Fibroblast of the aortic adventitia (primary cell): ENCODE measurements around the gene UBE2S. TPM values are rescaled to one million over a fixed set of nuclear protein-coding genes. Genes with fewer than 3 reads are reported as not detected.

Source experiments
- DNase-seq: peaks from one replicate; pipeline ENCODE4 v3.0.0-alpha.2; 2010; ENCODE audit warnings: low read depth
- H3K4me3 ChIP-seq: 2 replicates; pipeline ENCODE4 v1.5.1; 2011; ENCODE audit warnings: low read depth, mild to moderate bottlenecking, control low read depth, low read length, moderate library complexity
- total RNA-seq: library from RNA; depleted of rRNA; stranded (reverse); fragments of >200 nt; gene quantifications from 2 replicates; pipeline ENCODE4 v1.2.3, GENCODE V29; 2012; ENCODE audit warnings: low replicate concordance
- TF ChIP-seq, protein P1 (sequence below): IDR thresholded peaks from 2 replicates; pipeline ENCODE4 v1.5.1; 2011; ENCODE audit warnings: mild to moderate bottlenecking, low read length, control low read depth, inconsistent platforms; ENCODE audit not compliant: insufficient read depth

UBE2S gene
- total RNA-seq, 1 donor = 65.4 TPM

DNA sequence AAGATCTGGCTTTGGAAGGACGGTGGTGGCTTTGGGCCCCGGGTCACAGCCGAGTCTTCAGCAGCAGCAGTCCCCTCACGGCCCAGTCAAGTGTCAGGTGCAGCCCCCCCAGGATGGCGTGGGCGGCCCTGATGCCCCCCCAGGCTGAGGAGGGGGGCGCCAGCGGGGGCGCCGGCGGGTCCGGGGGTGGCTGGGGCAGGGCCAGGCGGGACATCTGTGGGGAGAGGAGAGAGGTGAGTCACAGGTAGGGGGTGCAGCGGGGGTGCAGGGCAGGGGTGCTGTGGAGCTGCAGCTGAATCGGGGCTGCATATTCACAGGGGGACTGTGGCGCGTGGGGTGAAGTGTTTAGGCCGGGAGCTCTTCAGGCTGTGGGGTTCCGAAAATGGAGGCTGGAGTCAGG is 41.6 kb downstream of the UBE2S start:
- H3K4me3 ChIP-seq = no peak overlapping the region
- TF ChIP-seq, protein P1, sequence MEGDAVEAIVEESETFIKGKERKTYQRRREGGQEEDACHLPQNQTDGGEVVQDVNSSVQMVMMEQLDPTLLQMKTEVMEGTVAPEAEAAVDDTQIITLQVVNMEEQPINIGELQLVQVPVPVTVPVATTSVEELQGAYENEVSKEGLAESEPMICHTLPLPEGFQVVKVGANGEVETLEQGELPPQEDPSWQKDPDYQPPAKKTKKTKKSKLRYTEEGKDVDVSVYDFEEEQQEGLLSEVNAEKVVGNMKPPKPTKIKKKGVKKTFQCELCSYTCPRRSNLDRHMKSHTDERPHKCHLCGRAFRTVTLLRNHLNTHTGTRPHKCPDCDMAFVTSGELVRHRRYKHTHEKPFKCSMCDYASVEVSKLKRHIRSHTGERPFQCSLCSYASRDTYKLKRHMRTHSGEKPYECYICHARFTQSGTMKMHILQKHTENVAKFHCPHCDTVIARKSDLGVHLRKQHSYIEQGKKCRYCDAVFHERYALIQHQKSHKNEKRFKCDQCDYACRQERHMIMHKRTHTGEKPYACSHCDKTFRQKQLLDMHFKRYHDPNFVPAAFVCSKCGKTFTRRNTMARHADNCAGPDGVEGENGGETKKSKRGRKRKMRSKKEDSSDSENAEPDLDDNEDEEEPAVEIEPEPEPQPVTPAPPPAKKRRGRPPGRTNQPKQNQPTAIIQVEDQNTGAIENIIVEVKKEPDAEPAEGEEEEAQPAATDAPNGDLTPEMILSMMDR = no peak
- DNase-seq = no peak

DNA sequence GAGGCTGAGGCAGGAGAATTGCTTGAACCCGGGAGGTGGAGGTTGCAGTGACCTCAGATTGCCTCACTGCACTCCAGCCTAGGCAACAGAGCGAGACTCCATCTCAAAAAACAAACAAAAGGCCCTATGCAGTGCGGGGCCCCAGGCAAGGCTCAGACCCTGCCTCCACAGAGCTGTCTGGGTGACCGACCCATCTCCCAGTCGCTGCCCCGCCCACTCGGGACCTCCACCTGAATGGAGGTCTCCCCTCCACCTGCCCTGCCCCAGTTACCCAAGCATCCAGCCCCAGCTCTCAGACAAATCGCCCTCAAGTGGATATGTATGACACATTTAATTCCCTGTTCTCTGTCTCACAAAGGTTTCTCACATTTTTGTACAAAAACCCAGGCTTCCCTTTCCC is 42.3 kb downstream of the UBE2S start:
- no peak for DNase-seq
- TF ChIP-seq, protein P1 = no peak

DNA sequence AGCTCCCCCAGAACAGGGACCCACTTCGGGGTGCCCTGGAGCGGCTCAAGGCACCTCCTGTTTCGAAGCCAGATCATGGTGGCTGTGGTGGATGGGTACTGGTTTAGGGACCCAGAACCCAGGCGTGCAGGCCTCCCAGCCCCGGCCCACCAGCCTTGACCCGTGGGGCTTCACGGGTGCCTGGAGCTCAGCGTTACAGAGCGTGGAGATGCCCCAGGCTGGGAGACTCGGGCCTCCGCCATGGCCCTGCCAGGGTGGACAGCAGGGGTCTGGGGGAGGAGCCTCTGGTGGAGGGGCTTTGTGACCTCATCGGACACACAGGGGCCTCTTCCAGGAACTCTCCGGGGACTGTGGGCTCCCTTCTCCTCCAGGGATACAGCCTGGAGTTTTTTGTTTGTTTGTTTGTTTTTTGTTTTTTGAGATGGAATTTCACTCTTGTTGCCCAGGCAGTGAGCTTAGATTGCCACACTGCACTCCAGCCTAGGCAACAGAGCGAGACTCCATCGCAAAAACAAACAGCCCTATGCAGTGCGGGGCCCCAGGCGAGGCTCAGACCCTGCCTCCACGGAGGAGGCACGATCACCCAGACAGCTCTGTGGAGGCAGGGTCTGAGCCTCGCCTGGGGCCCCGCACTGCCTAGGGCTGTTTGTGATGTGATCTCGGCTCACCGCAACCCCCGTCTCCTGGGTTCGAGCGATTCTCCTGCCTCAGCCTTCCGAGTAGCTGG is 44.4 kb downstream of the UBE2S start, which contains the start of gene GARIN5B:
GARIN5B (minus strand) TSS at position 271 of the 727 bp plus-strand sequence; CDS start at position 77, 194 bp downstream.
- H3K4me3 ChIP-seq = no peak within 1 kb of the TSS
- DNase-seq = no peak
- TF ChIP-seq, protein P1 = no peak

More for the DNA sequence above, 42.3 kb downstream of the UBE2S start:
- no peak overlapping the region for H3K4me3 ChIP-seq

DNA sequence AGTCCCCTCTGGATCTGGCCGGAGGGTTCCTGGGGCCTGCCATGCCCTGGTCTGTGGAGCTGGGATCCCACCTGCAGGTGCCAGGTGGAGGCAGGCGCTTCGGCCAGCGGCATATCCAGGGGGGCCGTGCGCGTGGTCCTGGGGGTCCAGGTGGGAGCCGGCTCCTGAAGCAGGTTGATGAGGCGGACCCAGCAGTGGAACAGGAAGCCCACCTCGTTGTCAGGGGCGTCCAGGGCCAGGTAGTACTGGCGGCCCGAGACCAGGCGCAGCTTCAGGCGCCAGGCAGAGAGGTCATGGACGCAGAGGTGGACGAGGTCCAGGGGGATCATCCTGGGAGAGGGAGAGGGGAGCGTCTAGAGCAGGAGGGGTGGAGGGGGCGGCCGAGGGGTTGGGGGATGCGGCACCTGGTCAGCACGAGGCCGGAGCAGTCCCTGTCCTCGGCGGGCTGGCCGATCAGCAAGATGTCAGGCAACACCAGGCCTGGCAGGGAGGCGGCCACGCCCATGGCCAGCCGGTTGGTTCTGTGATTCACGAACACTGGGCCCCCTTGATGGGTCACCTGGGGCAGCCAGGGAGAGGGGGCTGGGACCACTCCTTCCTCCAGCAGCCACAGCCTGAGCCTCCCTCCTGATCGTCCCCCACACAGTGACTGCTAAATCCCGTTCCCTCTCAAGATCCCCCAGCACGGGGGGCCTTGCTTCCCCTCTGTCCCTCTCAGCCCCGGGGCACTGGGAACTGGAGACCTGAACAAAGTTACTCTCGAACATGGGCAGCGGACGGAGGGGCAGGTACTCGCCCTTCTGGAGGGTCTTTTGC is 45.2 kb downstream of the UBE2S start:
- no peak overlapping the region for H3K4me3 ChIP-seq
- TF ChIP-seq, protein P1 = no peak
- no peak for DNase-seq

DNA sequence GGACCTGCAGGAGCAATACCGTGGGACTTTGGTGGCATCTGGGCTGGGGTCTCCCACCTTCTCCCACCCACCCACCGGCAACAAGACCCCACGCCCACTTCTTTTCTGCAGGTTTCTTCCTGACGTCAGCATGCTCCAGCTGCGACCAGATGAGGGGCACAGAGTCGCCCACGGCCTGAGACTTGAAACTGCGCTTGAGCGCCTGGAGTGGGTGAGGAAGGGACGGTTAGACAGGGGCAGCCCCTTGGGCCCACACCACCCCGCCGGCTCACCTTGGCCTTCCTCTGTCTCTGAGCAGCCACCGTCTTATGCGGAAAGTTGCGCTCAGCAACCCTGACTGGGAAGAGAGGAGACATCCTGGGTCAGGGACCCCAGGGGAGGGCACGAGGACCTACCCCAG is 46.7 kb downstream of the UBE2S start:
- TF ChIP-seq, protein P1 = no peak
- DNase-seq = no peak
- no peak overlapping the region for H3K4me3 ChIP-seq

DNA sequence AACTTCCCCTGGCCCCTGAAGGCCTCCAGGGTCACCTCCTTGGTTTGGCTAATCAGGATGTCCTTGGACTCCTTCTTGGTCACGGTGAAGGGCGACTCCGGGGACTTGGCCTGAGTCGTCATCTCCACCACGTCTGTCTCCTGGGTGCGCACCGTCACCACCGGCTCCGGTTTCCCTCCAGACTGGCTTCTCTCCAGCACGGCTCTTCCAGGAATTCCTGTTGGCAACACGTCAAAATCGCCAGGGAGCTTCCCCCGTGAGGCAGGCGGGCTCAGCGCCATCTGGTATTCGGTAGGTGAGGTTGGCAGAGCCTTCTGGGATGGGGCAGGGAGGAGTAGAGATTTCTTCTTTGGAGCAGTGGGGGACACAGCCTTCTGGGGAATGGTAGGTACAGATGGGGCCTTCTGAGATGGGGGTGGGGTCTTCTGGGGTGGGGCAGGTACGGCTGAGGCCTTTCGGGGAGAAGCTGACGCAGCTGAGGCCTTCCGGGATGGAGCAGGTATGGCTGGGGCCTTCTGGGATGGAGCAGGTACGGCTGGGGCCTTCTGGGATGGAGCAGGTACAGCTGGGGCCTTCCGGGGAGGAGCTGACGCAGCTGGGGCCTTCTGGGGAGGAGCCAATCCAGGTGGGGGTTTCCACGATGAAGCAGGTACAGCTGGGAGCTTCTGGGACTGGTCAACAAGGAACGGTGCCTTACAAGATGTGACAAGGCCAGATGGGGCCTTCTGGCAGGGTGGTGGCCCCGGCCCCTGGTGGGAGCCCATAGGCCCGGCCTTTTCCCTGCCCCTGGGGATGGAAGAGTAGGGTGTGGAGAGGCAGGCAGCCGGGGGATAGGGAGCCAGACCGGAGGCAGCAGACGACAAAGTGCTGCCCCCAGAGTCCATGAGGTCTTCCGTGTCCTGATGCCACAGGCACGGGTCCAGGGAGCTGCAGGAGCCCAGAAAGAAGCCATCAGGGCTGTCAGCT is 48.4 kb downstream of the UBE2S start:
- no peak for DNase-seq
- TF ChIP-seq, protein P1 = no peak
- no peak overlapping the region for H3K4me3 ChIP-seq
